Nephron (organoid): ENCODE data around the gene NMT2.

ENCODE experiments used
- H3K27ac Mint-ChIP-seq, 3 experiments: 2 replicates each; pipeline ENCODE4 v1.8.0; 2020; ENCODE audit warnings: mixed read lengths in 3 of 3, mild to moderate bottlenecking in 2 of 3, moderate library complexity in 1 of 3
- H3K27me3 Mint-ChIP-seq: 2 replicates; pipeline ENCODE4 v1.8.0; 2021; ENCODE audit warnings: low read depth, mild to moderate bottlenecking, moderate library complexity, mixed read lengths
- H3K36me3 Mint-ChIP-seq: 2 replicates; pipeline ENCODE4 v1.8.0; 2020; ENCODE audit warnings: low read depth, mixed read lengths
- H3K4me1 Mint-ChIP-seq: 2 replicates; pipeline ENCODE4 v1.8.0; 2020; ENCODE audit warnings: mixed read lengths
- H3K4me3 Mint-ChIP-seq, 3 experiments: 2 replicates each; pipeline ENCODE4 v1.8.0; 2020; ENCODE audit warnings: mild to moderate bottlenecking in 3 of 3, mixed read lengths in 3 of 3, moderate library complexity in 2 of 3
- H3K9me3 Mint-ChIP-seq: 2 replicates; pipeline ENCODE4 v1.8.0; 2020; ENCODE audit warnings: mixed read lengths
- TF ChIP-seq, protein P1 (sequence below), 3 experiments: fragments of 200-600 bp; sonication (generic); IDR thresholded peaks; one replicate each; pipeline ENCODE4 v1.5.0; 2021; ENCODE audit warnings: antibody characterized with exemption in 3 of 3; ENCODE audit not compliant: unreplicated experiment in 3 of 3

Gene NMT2

DNA sequence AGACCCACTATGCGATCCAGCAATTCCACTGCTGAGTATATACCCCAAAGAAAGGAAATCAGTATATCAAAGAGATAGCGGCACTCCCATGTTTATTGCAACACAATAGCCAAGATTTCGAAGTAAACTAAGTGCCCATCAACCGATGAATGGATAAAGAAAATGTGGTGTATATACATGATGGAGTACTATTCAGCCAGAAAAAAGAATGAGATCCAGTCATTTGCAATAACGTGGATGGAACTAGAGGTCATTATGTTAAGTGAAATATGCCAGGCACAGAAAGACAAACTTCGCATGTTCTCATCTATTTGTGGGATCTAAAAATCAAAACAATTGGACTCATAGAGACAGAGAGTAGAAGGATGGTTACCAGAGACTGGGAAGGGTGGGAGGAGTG lies 7.1 kb upstream of the NMT2 start:
- TF ChIP-seq, protein P1, sequence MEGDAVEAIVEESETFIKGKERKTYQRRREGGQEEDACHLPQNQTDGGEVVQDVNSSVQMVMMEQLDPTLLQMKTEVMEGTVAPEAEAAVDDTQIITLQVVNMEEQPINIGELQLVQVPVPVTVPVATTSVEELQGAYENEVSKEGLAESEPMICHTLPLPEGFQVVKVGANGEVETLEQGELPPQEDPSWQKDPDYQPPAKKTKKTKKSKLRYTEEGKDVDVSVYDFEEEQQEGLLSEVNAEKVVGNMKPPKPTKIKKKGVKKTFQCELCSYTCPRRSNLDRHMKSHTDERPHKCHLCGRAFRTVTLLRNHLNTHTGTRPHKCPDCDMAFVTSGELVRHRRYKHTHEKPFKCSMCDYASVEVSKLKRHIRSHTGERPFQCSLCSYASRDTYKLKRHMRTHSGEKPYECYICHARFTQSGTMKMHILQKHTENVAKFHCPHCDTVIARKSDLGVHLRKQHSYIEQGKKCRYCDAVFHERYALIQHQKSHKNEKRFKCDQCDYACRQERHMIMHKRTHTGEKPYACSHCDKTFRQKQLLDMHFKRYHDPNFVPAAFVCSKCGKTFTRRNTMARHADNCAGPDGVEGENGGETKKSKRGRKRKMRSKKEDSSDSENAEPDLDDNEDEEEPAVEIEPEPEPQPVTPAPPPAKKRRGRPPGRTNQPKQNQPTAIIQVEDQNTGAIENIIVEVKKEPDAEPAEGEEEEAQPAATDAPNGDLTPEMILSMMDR (IDR thresholded peaks at IDR 0.05; ENCODE audit: unreplicated experiment in 3 of 3): no peak
- no peak overlapping the region for H3K4me3 Mint-ChIP-seq
- H3K27ac Mint-ChIP-seq: no peak overlapping the region
- H3K9me3 Mint-ChIP-seq: no peaks in the 10 kb centered on the region
- no peaks in the 10 kb centered on the region for H3K36me3 Mint-ChIP-seq
- H3K4me1 Mint-ChIP-seq: peaks cover 5% of the 10 kb centered on the region
- peaks cover 4% of the 10 kb centered on the region for H3K27me3 Mint-ChIP-seq

DNA sequence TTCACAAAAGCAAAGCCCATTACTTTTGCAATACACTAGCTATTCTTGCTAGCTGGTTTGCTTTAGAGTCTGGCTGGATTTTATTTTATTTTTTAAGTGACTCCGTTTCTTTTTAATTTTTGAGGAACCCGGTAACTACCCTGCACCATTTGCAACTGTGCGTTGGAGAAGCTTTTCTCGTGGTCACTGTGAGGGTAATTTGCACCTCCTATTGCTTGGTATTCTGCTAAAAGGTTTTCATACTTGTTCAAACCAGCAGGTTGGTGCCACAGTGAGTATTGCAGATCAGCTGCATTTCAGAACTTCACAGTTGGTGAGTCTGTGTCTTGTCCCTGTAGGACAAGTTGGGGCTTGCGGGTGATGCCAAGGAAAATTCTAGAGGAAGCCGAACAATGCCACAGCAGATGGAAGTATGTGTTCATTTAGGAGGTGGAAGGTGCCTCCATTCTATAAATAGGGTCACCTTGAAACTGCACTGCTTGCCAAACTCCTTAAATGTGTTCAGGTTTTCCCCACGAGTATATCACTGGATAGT lies 3.9 kb upstream of the NMT2 start:
- Mint-ChIP-seq H3K27me3 (peaks cover 4% of the 10 kb centered on the region), H3K36me3 (no peaks in the 10 kb centered on the region), H3K4me3 (no peak overlapping the region), H3K9me3 (no peaks in the 10 kb centered on the region), H3K27ac (no peak overlapping the region), H3K4me1 (peaks cover 26% of the 10 kb centered on the region)
- TF ChIP-seq, protein P1 (IDR thresholded peaks at IDR 0.05; ENCODE audit: unreplicated experiment in 3 of 3): no peak

DNA sequence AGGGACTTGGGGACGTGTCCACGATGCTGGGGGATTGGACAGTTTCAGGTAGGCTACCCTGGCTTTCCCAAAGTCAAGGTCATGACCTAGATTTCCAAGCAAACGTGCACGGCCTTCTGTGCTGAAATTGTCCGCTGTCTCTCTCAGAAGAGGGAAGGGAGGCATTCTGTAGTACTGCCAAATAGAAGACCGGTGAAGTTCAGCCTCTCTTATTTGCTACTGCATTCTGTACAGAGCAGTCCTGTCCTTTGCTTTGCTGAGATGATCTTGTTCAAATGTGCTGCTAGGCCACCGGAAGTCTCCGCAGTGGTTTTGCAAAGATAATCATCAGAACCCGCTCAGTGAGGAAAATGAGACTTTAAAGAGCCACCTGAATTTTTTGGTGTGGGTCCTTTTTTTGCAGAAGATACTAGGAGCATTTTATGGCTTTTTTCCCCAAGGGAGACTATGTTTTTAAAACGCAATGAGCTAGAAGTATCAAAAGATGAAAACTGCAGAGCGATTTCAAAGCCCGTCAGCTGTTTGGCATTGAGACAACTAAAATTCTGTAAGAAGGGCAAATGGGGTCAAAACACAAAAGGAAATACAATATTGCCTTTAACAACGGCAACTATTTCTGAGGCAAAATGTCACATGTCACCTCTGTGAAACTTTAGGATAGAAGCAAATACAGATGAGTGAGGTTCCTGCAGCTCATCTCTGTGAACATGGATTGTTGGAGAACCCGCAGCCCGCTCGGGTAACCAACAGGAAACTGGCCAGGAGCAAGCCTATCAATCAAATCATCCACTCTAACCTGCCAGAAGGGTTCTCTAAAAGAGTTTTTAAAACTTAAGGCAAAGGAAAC lies 1.3 kb upstream of the NMT2 start:
- H3K36me3 Mint-ChIP-seq: no peaks in the 10 kb centered on the region
- peaks cover 40% of the 10 kb centered on the region for H3K4me1 Mint-ChIP-seq

DNA sequence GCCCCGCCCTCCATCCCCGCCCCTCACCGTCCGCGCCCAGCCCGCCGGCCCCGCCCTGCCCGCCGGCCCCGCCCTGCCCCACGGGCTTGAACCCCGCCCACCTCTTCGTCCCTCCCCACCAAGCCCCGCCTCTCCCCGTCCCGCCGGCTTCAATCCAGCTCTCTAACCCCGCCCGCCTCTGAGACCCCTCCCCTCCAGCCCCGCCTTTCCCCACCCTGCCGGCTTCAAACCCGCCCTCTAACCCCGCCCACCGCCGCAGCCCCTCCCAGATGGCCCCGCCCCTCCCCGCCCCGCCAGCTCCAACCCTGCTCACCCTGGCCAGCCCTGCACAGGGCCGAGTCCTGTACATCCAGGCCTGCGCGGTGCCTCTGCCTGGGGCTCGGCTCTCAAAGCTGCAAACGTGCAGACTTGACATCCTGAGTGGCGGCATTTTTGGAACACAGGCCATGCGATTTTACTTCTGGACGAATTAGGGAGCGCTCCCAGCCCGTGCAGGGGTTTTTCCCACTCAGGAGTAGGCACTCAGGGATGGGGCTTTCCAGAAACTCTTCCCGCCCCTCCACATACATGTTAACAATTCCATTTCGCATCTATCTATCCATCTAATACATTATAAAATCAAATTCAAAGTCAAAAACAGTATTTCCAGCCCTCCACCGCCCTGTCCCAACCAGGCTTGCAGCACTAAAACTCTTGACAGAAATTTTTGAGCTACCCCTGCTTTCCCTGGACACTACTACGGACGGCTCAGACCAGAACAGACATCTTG lies 477 bp upstream of the NMT2 start:
- Mint-ChIP-seq H3K27ac (peak overlapping the region; percentile 65 to 86 (median 70)), H3K9me3 (no peaks in the 10 kb centered on the region), H3K4me3 (peak overlapping the region; percentile 65 to 79 (median 77)), H3K27me3 (no peaks in the 10 kb centered on the region), H3K4me1 (peaks cover 45% of the 10 kb centered on the region), H3K36me3 (no peaks in the 10 kb centered on the region)
- TF ChIP-seq, protein P1 (IDR thresholded peaks at IDR 0.05; ENCODE audit: unreplicated experiment in 3 of 3): no peak

More for the DNA sequence above, 1.3 kb upstream of the NMT2 start:
- H3K4me3 Mint-ChIP-seq: peak overlapping the region; percentile 65 to 79 (median 77)
- H3K27me3 Mint-ChIP-seq: peaks cover 4% of the 10 kb centered on the region
- H3K27ac Mint-ChIP-seq: peak overlapping the region; percentile 65 to 86 (median 70)
- H3K9me3 Mint-ChIP-seq: no peaks in the 10 kb centered on the region
- TF ChIP-seq, protein P1 (IDR thresholded peaks at IDR 0.05; ENCODE audit: unreplicated experiment in 3 of 3): no peak

DNA sequence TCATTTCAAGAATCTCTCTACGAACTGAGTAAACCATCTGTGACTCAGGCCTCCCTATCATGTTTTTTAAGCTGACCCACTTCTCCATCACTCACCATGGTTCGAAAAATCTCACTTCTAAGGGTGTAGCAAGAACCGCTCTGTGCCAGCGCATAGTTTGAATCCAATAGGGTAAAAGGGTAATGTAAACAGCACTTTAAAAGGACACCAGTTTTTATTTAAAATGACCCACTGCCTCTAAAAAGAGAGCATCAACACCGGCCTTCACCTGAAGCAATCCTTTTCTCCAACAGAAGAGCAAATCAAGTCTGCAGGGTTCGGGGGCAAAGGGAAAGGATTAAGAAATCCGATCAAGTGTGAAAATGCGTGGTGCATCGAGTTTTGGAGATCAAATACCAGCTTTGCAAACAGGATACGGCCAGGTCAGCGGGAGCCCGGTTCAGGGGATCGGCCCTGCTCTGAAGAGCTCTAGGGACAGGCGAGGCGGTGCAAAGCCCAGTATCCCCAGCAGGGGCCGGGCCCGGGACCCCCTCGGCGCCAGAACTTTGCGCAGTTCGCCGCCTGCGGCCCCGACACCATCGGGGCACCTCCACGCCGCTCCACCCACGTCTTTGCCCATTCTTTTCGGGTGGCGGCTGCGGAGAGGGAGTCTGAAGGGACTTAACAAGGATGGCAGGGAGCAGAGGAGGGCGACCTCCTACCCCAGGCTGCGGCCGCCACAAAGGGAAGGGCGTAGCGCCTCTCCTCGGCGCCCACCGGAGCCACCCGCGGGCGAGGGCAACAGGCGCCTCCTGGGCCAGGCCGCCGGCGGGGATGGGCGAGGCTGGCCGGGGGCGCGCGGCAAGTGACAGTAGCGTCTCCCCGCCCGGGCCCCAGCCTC lies 842 bp downstream of the NMT2 start:
- peaks cover 45% of the 10 kb centered on the region for H3K4me1 Mint-ChIP-seq
- H3K4me3 Mint-ChIP-seq: peak overlapping the region; percentile 95 to 97 (median 96)
- no peaks in the 10 kb centered on the region for H3K9me3 Mint-ChIP-seq
- H3K36me3 Mint-ChIP-seq: no peaks in the 10 kb centered on the region
- peak overlapping the region; percentile 65 to 84 (median 76) for H3K27ac Mint-ChIP-seq
- TF ChIP-seq, protein P1 (IDR thresholded peaks at IDR 0.05; ENCODE audit: unreplicated experiment in 3 of 3): peak; percentile 52 to 64 (median 63)
- H3K27me3 Mint-ChIP-seq: no peaks in the 10 kb centered on the region
